Peyer's patch (tissue), 4 donors: Measurements from ENCODE around the gene QRFP.

Experiments
- CTCF ChIP-seq, 6 experiments: fragments of 450-650 bp in 4 of 6; fragments of 200-600 bp in 2 of 6; sonication (generic) in 1 of 6; IDR thresholded peaks; one replicate each; pipeline ENCODE4 v1.5.1; 2017 to 2019; ENCODE audit warnings: antibody characterized with exemption in 6 of 6, mild to moderate bottlenecking in 3 of 6, moderate library complexity in 1 of 6
- POLR2A ChIP-seq, 2 donors: fragments of 450-650 bp; IDR thresholded peaks; one replicate each; pipeline ENCODE4 v1.5.1; 2017; ENCODE audit warnings: antibody characterized with exemption in 2 of 2, mild to moderate bottlenecking in 2 of 2, moderate library complexity in 2 of 2

GRCh38 chr9:130943777-130944176 is 47.2 kb upstream of the QRFP start:
- no peak for TF ChIP-seq POLR2A (IDR thresholded peaks at IDR 0.05)
- no peak for TF ChIP-seq CTCF (IDR thresholded peaks at IDR 0.05)
